RKO (cell line): ENCODE results near the gene TMEM183A.

Experiments used
- DNase-seq: peaks from one replicate; pipeline ENCODE4 v3.0.0-alpha.2; 2016; ENCODE audit warnings: low spot score

Gene TMEM183A

GRCh38 chr1:203072002-203072602 is 64.9 kb downstream of the TMEM183A start:
- no peak for DNase-seq

- no peak for DNase-seq
These were observed 65.7 kb downstream of the TMEM183A start for GRCh38 chr1:203072911-203073310.

GRCh38 chr1:203073469-203073868 is 66.3 kb downstream of the TMEM183A start:
- DNase-seq, result no peak
